8988T (cell line): ENCODE data around the gene VPS13D.
"Not testable (repeated sequence)": the region's sequence is repeated elsewhere in the genome, so short reads cannot be mapped to it uniquely, and the experiment has no call there.

Experiments used
- DNase-seq: peaks from one replicate; pipeline ENCODE4 v3.0.0; 2011

VPS13D gene

GRCh38 chr1:12296623-12297022 lies 66.8 kb downstream of the VPS13D start:
- DNase-seq = no peak

- DNase-seq = no peak
These were observed 70.9 kb downstream of the VPS13D start for GRCh38 chr1:12300706-12301105.

GRCh38 chr1:12301518-12302237 lies 71.8 kb downstream of the VPS13D start:
- no peak for DNase-seq

GRCh38 chr1:12302798-12303447 lies 73.1 kb downstream of the VPS13D start:
- no peak for DNase-seq

GRCh38 chr1:12305377-12305776 lies 75.5 kb downstream of the VPS13D start:
- no peak for DNase-seq

- DNase-seq = no peak
These were observed 80.2 kb downstream of the VPS13D start for GRCh38 chr1:12309783-12310742.

- DNase-seq = no peak
These were observed 84.6 kb downstream of the VPS13D start for GRCh38 chr1:12314333-12314903.

- DNase-seq = no peak
These were observed 85.3 kb downstream of the VPS13D start for GRCh38 chr1:12315146-12315545.

GRCh38 chr1:12316331-12316730 lies 86.5 kb downstream of the VPS13D start:
- DNase-seq = no peak

- no peak for DNase-seq
These were observed 90.7 kb downstream of the VPS13D start for GRCh38 chr1:12320486-12320885.

GRCh38 chr1:12324423-12324822 lies 94.6 kb downstream of the VPS13D start:
- no peak for DNase-seq

- not testable (repeated sequence) for DNase-seq
These were observed 95.1 kb downstream of the VPS13D start for GRCh38 chr1:12324973-12325372.

GRCh38 chr1:12326986-12327385 lies 97.2 kb downstream of the VPS13D start:
- no peak for DNase-seq

GRCh38 chr1:12327566-12327965 lies 97.7 kb downstream of the VPS13D start:
- no peak for DNase-seq

- DNase-seq = no peak
These were observed 103.4 kb downstream of the VPS13D start for GRCh38 chr1:12333036-12333785.

GRCh38 chr1:12335815-12336214 lies 106.0 kb downstream of the VPS13D start:
- no peak for DNase-seq

- no peak for DNase-seq
These were observed 106.6 kb downstream of the VPS13D start for GRCh38 chr1:12336413-12336812.

GRCh38 chr1:12338017-12338416 lies 108.2 kb downstream of the VPS13D start:
- no peak for DNase-seq

- DNase-seq = no peak
These were observed 109.0 kb downstream of the VPS13D start for GRCh38 chr1:12338823-12339222.

- DNase-seq = no peak
These were observed 109.6 kb downstream of the VPS13D start for GRCh38 chr1:12339396-12339795.

GRCh38 chr1:12339811-12340543 lies 110.1 kb downstream of the VPS13D start:
- DNase-seq = no peak

- DNase-seq = no peak
These were observed 110.7 kb downstream of the VPS13D start for GRCh38 chr1:12340544-12340930.
